ENCODE data around the gene TWF1. TPM values are rescaled to one million over a fixed set of nuclear protein-coding genes. Genes with fewer than 3 reads are reported as not detected.

The TWF1 gene
- total and polyA plus RNA-seq, 2 of the 8 experiments (the other 6 are each of a cell fraction or from before 2014, with no cell fraction given): 7.6 to 27.9 TPM

GRCh38 chr12:43835656-43836474 is 29.7 kb upstream of the TWF1 start, which contains the start of gene TMEM117 (continued):
- TF ChIP-seq KDM1A (IDR thresholded peaks at IDR 0.05; ENCODE audit: borderline replicate concordance, low read length) (no peak), SRF (IDR thresholded peaks at IDR 0.05; ENCODE audit: low read depth, low read length) (no peak), ZNF274 (IDR thresholded peaks at IDR 0.05; ENCODE audit: borderline replicate concordance, extremely low read depth, low read length) (no peak), SP1 (IDR thresholded peaks at IDR 0.05; ENCODE audit: low read depth, low read length) (no peak), PHF8 (conservative IDR thresholded peaks at IDR 0.05; ENCODE audit: low read depth, low read length) (peak; percentile 50; the same call in 1 of the 2 replicates), CTCF (IDR thresholded peaks at IDR 0.05; ENCODE audit: control extremely low read depth in 1 of 3, insufficient read depth in 1 of 3, low read depth in 1 of 3, low read length in 3 of 3) (no peak), JUND (IDR thresholded peaks at IDR 0.05; ENCODE audit: low read length) (no peak), GTF2F1 (IDR thresholded peaks at IDR 0.05; ENCODE audit: borderline replicate concordance, low read depth, low read length) (no peak), TAF1 (IDR thresholded peaks at IDR 0.05; ENCODE audit: low read depth, low read length) (peak; percentile 25), MAX (IDR thresholded peaks at IDR 0.05) (peak; percentile 81), TAF7 (optimal IDR thresholded peaks at IDR 0.05; ENCODE audit: borderline replicate concordance, low read depth, low read length) (peak; percentile 17), JUN (IDR thresholded peaks at IDR 0.05; ENCODE audit: low read depth, low read length) (no peak), EGR1 (IDR thresholded peaks at IDR 0.05; ENCODE audit: borderline replicate concordance, low read depth, low read length) (0 out of 2 replicates have a peak, but pooled peaks have one; percentile 13), BRCA1 (IDR thresholded peaks at IDR 0.05; ENCODE audit: low read depth, low read length) (no peak), SIRT6 (IDR thresholded peaks at IDR 0.05; ENCODE audit: low read length) (no peak), ATF3 (IDR thresholded peaks at IDR 0.05; ENCODE audit: insufficient read depth, low read depth, low read length) (no peak), KDM5A (IDR thresholded peaks at IDR 0.05; ENCODE audit: low read length) (no peak), ATF2 (IDR thresholded peaks at IDR 0.05; ENCODE audit: low read length) (no peak), NRF1 (IDR thresholded peaks at IDR 0.05; ENCODE audit: low read depth, low read length) (no peak)

All from H1 (cell line).